Loucy (cell line): Measurements from ENCODE around the gene UBL3.

Experiments used
- EZH2phosphoT487 ChIP-seq: fragments of 200-600 bp; IDR thresholded peaks from 2 replicates; pipeline ENCODE4 v1.6.1; 2018; ENCODE audit warnings: antibody characterized with exemption, mild to moderate bottlenecking, moderate library complexity, borderline replicate concordance
- TF ChIP-seq, protein P1 (sequence below): fragments of 200-600 bp; sonication (generic); conservative IDR thresholded peaks from 2 replicates; pipeline ENCODE4 v1.5.1; 2014; ENCODE audit warnings: mild to moderate bottlenecking, antibody characterized with exemption, low read length

DNA sequence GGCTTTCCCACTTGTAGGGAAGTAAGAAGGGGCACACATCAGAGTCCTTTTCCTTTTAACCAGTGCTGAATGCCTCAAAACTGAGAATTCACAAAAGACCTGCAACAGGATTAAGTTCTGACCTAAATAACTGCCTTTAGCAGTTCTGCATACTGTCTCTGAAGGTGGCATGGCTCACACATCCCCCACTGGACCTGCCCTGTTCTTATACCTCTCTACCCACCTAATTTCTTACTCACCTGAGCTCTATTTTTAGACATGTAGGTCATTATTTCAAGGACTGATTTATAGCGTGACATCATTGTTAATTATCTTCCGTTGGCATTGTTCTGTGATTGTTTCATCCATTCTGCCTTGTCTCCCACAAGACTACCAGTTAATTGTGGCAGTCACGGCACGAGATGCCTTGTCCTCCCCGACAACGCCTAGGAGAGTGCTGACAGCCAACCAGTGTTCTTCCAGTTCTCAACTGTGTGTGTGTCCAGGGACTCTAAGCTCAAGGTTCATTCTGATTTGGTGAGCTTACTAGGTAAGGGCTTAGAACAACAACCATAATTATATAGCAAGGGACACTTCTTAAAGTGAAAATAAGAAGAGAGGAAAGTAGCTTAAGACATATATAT lies 27.1 kb upstream of the UBL3 start:
- TF ChIP-seq, protein P1, sequence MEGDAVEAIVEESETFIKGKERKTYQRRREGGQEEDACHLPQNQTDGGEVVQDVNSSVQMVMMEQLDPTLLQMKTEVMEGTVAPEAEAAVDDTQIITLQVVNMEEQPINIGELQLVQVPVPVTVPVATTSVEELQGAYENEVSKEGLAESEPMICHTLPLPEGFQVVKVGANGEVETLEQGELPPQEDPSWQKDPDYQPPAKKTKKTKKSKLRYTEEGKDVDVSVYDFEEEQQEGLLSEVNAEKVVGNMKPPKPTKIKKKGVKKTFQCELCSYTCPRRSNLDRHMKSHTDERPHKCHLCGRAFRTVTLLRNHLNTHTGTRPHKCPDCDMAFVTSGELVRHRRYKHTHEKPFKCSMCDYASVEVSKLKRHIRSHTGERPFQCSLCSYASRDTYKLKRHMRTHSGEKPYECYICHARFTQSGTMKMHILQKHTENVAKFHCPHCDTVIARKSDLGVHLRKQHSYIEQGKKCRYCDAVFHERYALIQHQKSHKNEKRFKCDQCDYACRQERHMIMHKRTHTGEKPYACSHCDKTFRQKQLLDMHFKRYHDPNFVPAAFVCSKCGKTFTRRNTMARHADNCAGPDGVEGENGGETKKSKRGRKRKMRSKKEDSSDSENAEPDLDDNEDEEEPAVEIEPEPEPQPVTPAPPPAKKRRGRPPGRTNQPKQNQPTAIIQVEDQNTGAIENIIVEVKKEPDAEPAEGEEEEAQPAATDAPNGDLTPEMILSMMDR, result no peak
- no peak for TF ChIP-seq EZH2phosphoT487
